Liver (tissue), 3 donors: ENCODE data around the gene AHCY.

Source experiments
- RAD21 ChIP-seq, 2 donors: IDR thresholded peaks; 2 replicates each; pipeline ENCODE4 v1.6.1; 2016; ENCODE audit warnings: antibody characterized with exemption in 2 of 2, mild to moderate bottlenecking in 2 of 2
- SP1 ChIP-seq: IDR thresholded peaks from 2 replicates; pipeline ENCODE4 v1.6.1; 2018; ENCODE audit warnings: antibody characterized with exemption, mild to moderate bottlenecking
- TF ChIP-seq, protein P1 (sequence below): fragments of 150-350 bp; IDR thresholded peaks from 2 replicates; pipeline ENCODE4 v1.5.1; 2017; ENCODE audit warnings: improper control_type of control experiment, low read depth, low read length; ENCODE audit not compliant: missing input control
- TF ChIP-seq, protein P2 (sequence below): IDR thresholded peaks from 2 replicates; pipeline ENCODE4 v1.6.1; 2016; ENCODE audit warnings: antibody characterized with exemption
- TF ChIP-seq, protein P3 (sequence below): IDR thresholded peaks from 2 replicates; pipeline ENCODE4 v1.6.1; 2016; ENCODE audit warnings: antibody characterized with exemption, mild to moderate bottlenecking
- TF ChIP-seq, protein P4 (sequence below): IDR thresholded peaks from 2 replicates; pipeline ENCODE4 v1.6.1; 2016; ENCODE audit warnings: antibody characterized with exemption
- donor health status: healthy.
- donor health status: healthy.

DNA sequence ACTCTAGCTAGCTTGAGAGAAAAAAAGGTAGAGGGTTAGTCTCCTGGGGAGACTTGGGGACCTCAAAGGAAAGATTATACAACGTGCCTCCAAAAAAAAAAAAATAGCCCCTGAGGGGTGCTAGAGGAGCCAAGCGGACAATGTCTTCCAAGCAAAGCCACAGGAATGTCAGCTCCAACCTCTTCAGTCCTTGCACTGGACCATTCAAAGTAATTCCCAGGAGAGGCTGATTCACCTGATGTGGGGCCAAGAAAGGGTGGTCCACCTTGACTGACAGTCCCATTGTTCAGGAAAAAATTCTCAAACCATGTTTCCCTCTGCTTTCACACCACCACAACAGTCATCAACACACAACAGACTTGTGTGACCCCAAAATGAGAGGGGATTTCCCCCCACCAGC is 31.2 kb downstream of the AHCY start:
- TF ChIP-seq, protein P1, sequence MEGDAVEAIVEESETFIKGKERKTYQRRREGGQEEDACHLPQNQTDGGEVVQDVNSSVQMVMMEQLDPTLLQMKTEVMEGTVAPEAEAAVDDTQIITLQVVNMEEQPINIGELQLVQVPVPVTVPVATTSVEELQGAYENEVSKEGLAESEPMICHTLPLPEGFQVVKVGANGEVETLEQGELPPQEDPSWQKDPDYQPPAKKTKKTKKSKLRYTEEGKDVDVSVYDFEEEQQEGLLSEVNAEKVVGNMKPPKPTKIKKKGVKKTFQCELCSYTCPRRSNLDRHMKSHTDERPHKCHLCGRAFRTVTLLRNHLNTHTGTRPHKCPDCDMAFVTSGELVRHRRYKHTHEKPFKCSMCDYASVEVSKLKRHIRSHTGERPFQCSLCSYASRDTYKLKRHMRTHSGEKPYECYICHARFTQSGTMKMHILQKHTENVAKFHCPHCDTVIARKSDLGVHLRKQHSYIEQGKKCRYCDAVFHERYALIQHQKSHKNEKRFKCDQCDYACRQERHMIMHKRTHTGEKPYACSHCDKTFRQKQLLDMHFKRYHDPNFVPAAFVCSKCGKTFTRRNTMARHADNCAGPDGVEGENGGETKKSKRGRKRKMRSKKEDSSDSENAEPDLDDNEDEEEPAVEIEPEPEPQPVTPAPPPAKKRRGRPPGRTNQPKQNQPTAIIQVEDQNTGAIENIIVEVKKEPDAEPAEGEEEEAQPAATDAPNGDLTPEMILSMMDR = no peak
- TF ChIP-seq, protein P2, sequence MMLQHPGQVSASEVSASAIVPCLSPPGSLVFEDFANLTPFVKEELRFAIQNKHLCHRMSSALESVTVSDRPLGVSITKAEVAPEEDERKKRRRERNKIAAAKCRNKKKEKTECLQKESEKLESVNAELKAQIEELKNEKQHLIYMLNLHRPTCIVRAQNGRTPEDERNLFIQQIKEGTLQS = no peak
- TF ChIP-seq SP1 (no peak), RAD21 (IDR thresholded peaks at IDR 0.05) (no peak)
- TF ChIP-seq, protein P3, sequence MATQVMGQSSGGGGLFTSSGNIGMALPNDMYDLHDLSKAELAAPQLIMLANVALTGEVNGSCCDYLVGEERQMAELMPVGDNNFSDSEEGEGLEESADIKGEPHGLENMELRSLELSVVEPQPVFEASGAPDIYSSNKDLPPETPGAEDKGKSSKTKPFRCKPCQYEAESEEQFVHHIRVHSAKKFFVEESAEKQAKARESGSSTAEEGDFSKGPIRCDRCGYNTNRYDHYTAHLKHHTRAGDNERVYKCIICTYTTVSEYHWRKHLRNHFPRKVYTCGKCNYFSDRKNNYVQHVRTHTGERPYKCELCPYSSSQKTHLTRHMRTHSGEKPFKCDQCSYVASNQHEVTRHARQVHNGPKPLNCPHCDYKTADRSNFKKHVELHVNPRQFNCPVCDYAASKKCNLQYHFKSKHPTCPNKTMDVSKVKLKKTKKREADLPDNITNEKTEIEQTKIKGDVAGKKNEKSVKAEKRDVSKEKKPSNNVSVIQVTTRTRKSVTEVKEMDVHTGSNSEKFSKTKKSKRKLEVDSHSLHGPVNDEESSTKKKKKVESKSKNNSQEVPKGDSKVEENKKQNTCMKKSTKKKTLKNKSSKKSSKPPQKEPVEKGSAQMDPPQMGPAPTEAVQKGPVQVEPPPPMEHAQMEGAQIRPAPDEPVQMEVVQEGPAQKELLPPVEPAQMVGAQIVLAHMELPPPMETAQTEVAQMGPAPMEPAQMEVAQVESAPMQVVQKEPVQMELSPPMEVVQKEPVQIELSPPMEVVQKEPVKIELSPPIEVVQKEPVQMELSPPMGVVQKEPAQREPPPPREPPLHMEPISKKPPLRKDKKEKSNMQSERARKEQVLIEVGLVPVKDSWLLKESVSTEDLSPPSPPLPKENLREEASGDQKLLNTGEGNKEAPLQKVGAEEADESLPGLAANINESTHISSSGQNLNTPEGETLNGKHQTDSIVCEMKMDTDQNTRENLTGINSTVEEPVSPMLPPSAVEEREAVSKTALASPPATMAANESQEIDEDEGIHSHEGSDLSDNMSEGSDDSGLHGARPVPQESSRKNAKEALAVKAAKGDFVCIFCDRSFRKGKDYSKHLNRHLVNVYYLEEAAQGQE = no peak
- TF ChIP-seq, protein P4, sequence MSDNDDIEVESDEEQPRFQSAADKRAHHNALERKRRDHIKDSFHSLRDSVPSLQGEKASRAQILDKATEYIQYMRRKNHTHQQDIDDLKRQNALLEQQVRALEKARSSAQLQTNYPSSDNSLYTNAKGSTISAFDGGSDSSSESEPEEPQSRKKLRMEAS = no peak
